Right atrium auricular region (tissue), 2 donors: ENCODE results near the gene PSMC6. TPM values are rescaled to one million over a fixed set of nuclear protein-coding genes. Genes with fewer than 3 reads are reported as not detected.

Experiments
- DNase-seq: peaks from one replicate; pipeline ENCODE4 v3.0.0-alpha.2; 2019; ENCODE audit warnings: low spot score
- H3K27ac ChIP-seq, 2 donors: fragments of 200-600 bp; sonication (generic); 1 replicate in 1 of 2; 2 replicates in 1 of 2; pipeline ENCODE4 v1.5.1; 2016 to 2019
- H3K27me3 ChIP-seq, 2 donors: fragments of 200-600 bp; sonication (generic); one replicate each; pipeline versions ENCODE4 v1.5.1 to v1.6.0; 2017 to 2019
- H3K36me3 ChIP-seq: fragments of 200-600 bp; sonication (generic); one replicate; pipeline ENCODE4 v1.5.1; 2016
- H3K4me1 ChIP-seq, 2 donors: fragments of 200-600 bp; sonication (generic); one replicate each; pipeline versions ENCODE4 v1.5.1 to v1.6.0; 2017 to 2019
- H3K4me3 ChIP-seq, 2 donors: fragments of 200-600 bp; sonication (generic); 1 replicate in 1 of 2; 2 replicates in 1 of 2; pipeline ENCODE4 v1.5.1; 2017 to 2019; ENCODE audit warnings: mild to moderate bottlenecking in 1 of 2, moderate library complexity in 1 of 2
- H3K9me3 ChIP-seq, 2 donors: fragments of 200-600 bp; sonication (generic); one replicate each; pipeline ENCODE4 v1.5.1; 2019
- CTCF ChIP-seq, 2 donors: fragments of 200-600 bp; sonication (generic); IDR thresholded peaks; one replicate each; pipeline ENCODE4 v1.5.1; 2019; ENCODE audit warnings: antibody characterized with exemption in 2 of 2
- total RNA-seq, 2 donors: library from RNA; depleted of rRNA; stranded (reverse); fragments of >200 nt; gene quantifications; one replicate each; pipeline ENCODE4 v1.1.0, GENCODE V29; 2016

PSMC6 gene
- total RNA-seq, 2 donors from 2014 or later: 60.1 to 77.4 TPM

- no peak overlapping the region for H3K27ac ChIP-seq
- H3K4me1 ChIP-seq: peaks cover 0 to 27% of the 10 kb centered on the region in 2 donors
- no peaks in the 10 kb centered on the region for H3K9me3 ChIP-seq
- TF ChIP-seq CTCF (IDR thresholded peaks at IDR 0.05): no peak
- DNase-seq: no peak
- H3K27me3 ChIP-seq: no peaks in the 10 kb centered on the region
- no peaks in the 10 kb centered on the region for H3K36me3 ChIP-seq
- no peak overlapping the region for H3K4me3 ChIP-seq
These were observed 14.0 kb upstream of the PSMC6 start for GRCh38 chr14:52693036-52693435.

- H3K27me3 ChIP-seq: no peaks in the 10 kb centered on the region
- no peaks in the 10 kb centered on the region for H3K36me3 ChIP-seq
- no peak overlapping the region for H3K27ac ChIP-seq
- H3K4me1 ChIP-seq: peaks cover 0 to 27% of the 10 kb centered on the region in 2 donors
- TF ChIP-seq CTCF (IDR thresholded peaks at IDR 0.05): no peak
- DNase-seq: no peak
- H3K4me3 ChIP-seq: no peak overlapping the region
- H3K9me3 ChIP-seq: no peaks in the 10 kb centered on the region
These were observed 13.5 kb upstream of the PSMC6 start for GRCh38 chr14:52693532-52693931.

- peaks cover 0 to 27% of the 10 kb centered on the region in 2 donors for H3K4me1 ChIP-seq
- H3K9me3 ChIP-seq: no peaks in the 10 kb centered on the region
- peak overlapping the region; percentile 77 to 95 for H3K4me3 ChIP-seq
- H3K36me3 ChIP-seq: no peaks in the 10 kb centered on the region
- no peaks in the 10 kb centered on the region for H3K27me3 ChIP-seq
- no peak for TF ChIP-seq CTCF (IDR thresholded peaks at IDR 0.05)
- DNase-seq: no peak
- peak overlapping the region; percentile 96 to 99 for H3K27ac ChIP-seq
These were observed 12.1 kb upstream of the PSMC6 start for GRCh38 chr14:52694761-52695480.

- no peaks in the 10 kb centered on the region for H3K27me3 ChIP-seq
- H3K4me1 ChIP-seq: peaks cover 0 to 27% of the 10 kb centered on the region in 2 donors
- peak within 1 kb of the TSS; percentile 96 to 99 for H3K27ac ChIP-seq
- no peak for TF ChIP-seq CTCF (IDR thresholded peaks at IDR 0.05)
- peak within 1 kb of the TSS; percentile 77 to 95 for H3K4me3 ChIP-seq
- no peaks in the 10 kb centered on the region for H3K36me3 ChIP-seq
- peak; percentile 83 for DNase-seq
- no peaks in the 10 kb centered on the region for H3K9me3 ChIP-seq
These were observed 11.4 kb upstream of the PSMC6 start, which contains the start of gene ERO1A for GRCh38 chr14:52695481-52696091. Gene ERO1A (minus strand): TSS chr14:52695558. CDS start chr14:52695481, 77 bp downstream.

GRCh38 chr14:52700701-52701172 is 6.3 kb upstream of the PSMC6 start:
- no peak for DNase-seq
- Histone ChIP-seq H3K27ac (peak overlapping the region in 1 of 2 donors; percentile 1), H3K36me3 (no peaks in the 10 kb centered on the region), H3K4me1 (peaks cover 0 to 7% of the 10 kb centered on the region in 2 donors), H3K27me3 (no peaks in the 10 kb centered on the region), H3K4me3 (no peak overlapping the region), H3K9me3 (no peaks in the 10 kb centered on the region)
- no peak for TF ChIP-seq CTCF (IDR thresholded peaks at IDR 0.05)
